IMR-90 (cell line): ENCODE data around the gene MYO5A. TPM values are rescaled to one million over a fixed set of nuclear protein-coding genes. Genes with fewer than 3 reads are reported as not detected.

ENCODE experiments used
- ATAC-seq: fragments of 200-7000 bp; cut with Tn5 transposase; 2 replicates; pipeline ENCODE4 v1.9.1; 2020; ENCODE audit warnings: low read depth, mild to moderate bottlenecking, moderate library complexity
- BruUV-seq: library from RNA; stranded (reverse); fragments of 400-500 nt; replicated peaks from 2 replicates; lab custom pipeline; 2021; lab: Mats Ljungman, UMichigan
- CTCF ChIA-PET: fragments of 300-600 bp; formaldehyde crosslinking; extraction: SDS; loops from one replicate; lab custom pipeline; 2021; ENCODE audit warnings: antibody characterized with exemption; lab: Yijun Ruan, JAX
- POLR2A ChIA-PET: fragments of 300-600 bp; sonication (Branson Sonifier 250); formaldehyde crosslinking; loops from one replicate; lab custom pipeline; 2022; ENCODE audit warnings: antibody characterized with exemption; ENCODE audit not compliant: unreplicated experiment; lab: Charles Lee
- DNase-seq: peaks from one replicate; pipeline ENCODE4 v3.0.0; 2013
- H2AFZ ChIP-seq: replicated peaks from 2 replicates; pipeline ENCODE3; 2013; ENCODE audit warnings: low read length, mild to moderate bottlenecking; ENCODE audit not compliant: poor library complexity
- H2AK5ac ChIP-seq: 2 replicates; pipeline ENCODE4 v1.6.1; 2013; ENCODE audit warnings: low read depth, low read length, inconsistent platforms
- H2AK9ac ChIP-seq: replicated peaks from 2 replicates; pipeline ENCODE3; 2013; ENCODE audit warnings: mild to moderate bottlenecking, low read depth, low read length, moderate library complexity; ENCODE audit not compliant: poor library complexity
- H2BK120ac ChIP-seq: 2 replicates; pipeline ENCODE4 v1.6.1; 2013; ENCODE audit warnings: low read depth, low read length, inconsistent platforms
- H2BK15ac ChIP-seq: 3 replicates; pipeline ENCODE4 v1.6.1; 2013; ENCODE audit warnings: low read depth, low read length, inconsistent platforms
- H2BK20ac ChIP-seq: 2 replicates; pipeline ENCODE4 v1.6.1; 2013; ENCODE audit warnings: low read depth, mild to moderate bottlenecking, inconsistent platforms, low read length, moderate library complexity
- H2BK5ac ChIP-seq: 2 replicates; pipeline ENCODE4 v1.6.1; 2013; ENCODE audit warnings: mild to moderate bottlenecking, low read depth, low read length, inconsistent platforms; ENCODE audit not compliant: poor library complexity, severe bottlenecking
- H3K14ac ChIP-seq: replicated peaks from 2 replicates; pipeline ENCODE4 v1.6.1; 2013; ENCODE audit warnings: low read depth, low read length, inconsistent platforms
- H3K18ac ChIP-seq: 2 replicates; pipeline ENCODE4 v1.6.1; 2013; ENCODE audit warnings: low read depth, low read length, control low read depth
- H3K23ac ChIP-seq: 2 replicates; pipeline ENCODE4 v1.6.1; 2013; ENCODE audit warnings: low read depth, low read length, inconsistent platforms
- H3K27ac ChIP-seq: 2 replicates; pipeline ENCODE4 v1.5.1; 2013; ENCODE audit warnings: mild to moderate bottlenecking, control low read depth, low read length; ENCODE audit not compliant: insufficient read depth
- H3K27me3 ChIP-seq: 2 replicates; pipeline ENCODE4 v1.6.1; 2013; ENCODE audit warnings: low read length; ENCODE audit not compliant: control insufficient read depth, insufficient read depth
- H3K36me3 ChIP-seq: 2 replicates; pipeline ENCODE4 v1.6.1; 2013; ENCODE audit warnings: low read length, mixed read lengths; ENCODE audit not compliant: control insufficient read depth, insufficient read depth
- H3K4ac ChIP-seq: 2 replicates; pipeline ENCODE4 v1.6.1; 2013; ENCODE audit warnings: low read depth, low read length, inconsistent platforms
- H3K4me1 ChIP-seq: 2 replicates; pipeline ENCODE4 v1.6.1; 2013; ENCODE audit warnings: low read length, mixed read lengths; ENCODE audit not compliant: control insufficient read depth, insufficient read depth
- H3K4me2 ChIP-seq: 2 replicates; pipeline ENCODE4 v1.6.1; 2013; ENCODE audit warnings: low read depth, mild to moderate bottlenecking, control low read depth, low read length, moderate library complexity
- H3K4me3 ChIP-seq: 2 replicates; pipeline ENCODE4 v1.5.1; 2013; ENCODE audit warnings: low read depth, mild to moderate bottlenecking, control low read depth, low read length, moderate library complexity; ENCODE audit not compliant: insufficient read depth
- H3K56ac ChIP-seq: 2 replicates; pipeline ENCODE4 v1.6.1; 2013; ENCODE audit warnings: low read length, inconsistent platforms; ENCODE audit not compliant: insufficient read depth; ENCODE audit errors: extremely low read depth
- H3K79me1 ChIP-seq, 2 experiments: 2 replicates each; pipeline ENCODE4 v1.6.1; 2013; ENCODE audit warnings: low read length in 2 of 2, inconsistent platforms in 1 of 2, low read depth in 1 of 2
- H3K9ac ChIP-seq: 2 replicates; pipeline ENCODE4 v1.6.1; 2013; ENCODE audit warnings: low read depth, low read length, control low read depth
- H3K9me1 ChIP-seq: 2 replicates; pipeline ENCODE4 v1.6.1; 2013; ENCODE audit warnings: low read length, inconsistent platforms; ENCODE audit not compliant: insufficient read depth
- H3K9me3 ChIP-seq: 2 replicates; pipeline ENCODE4 v1.6.1; 2013; ENCODE audit warnings: low read length; ENCODE audit not compliant: control insufficient read depth, insufficient read depth
- H4K20me1 ChIP-seq: 2 replicates; pipeline ENCODE4 v1.6.1; 2013; ENCODE audit warnings: low read length, inconsistent platforms; ENCODE audit not compliant: insufficient read depth
- H4K5ac ChIP-seq: 2 replicates; pipeline ENCODE4 v1.6.1; 2013; ENCODE audit warnings: mild to moderate bottlenecking, low read depth, low read length, control low read depth
- H4K8ac ChIP-seq, 2 experiments: 2 replicates each; pipeline ENCODE4 v1.6.1; 2013; ENCODE audit warnings: low read depth in 2 of 2, low read length in 2 of 2, control low read depth in 1 of 2, inconsistent platforms in 1 of 2
- H4K91ac ChIP-seq: 2 replicates; pipeline ENCODE4 v1.6.1; 2013; ENCODE audit warnings: low read depth, low read length, inconsistent platforms; ENCODE audit not compliant: insufficient read depth
- BHLHE40 ChIP-seq: fragments of 150-350 bp; IDR thresholded peaks from 2 replicates; pipeline ENCODE4 v1.6.1; 2016; ENCODE audit warnings: mild to moderate bottlenecking, low read depth, low read length
- CEBPB ChIP-seq: IDR thresholded peaks from 2 replicates; pipeline ENCODE4 v1.6.1; 2012; ENCODE audit warnings: low read depth, low read length, improper control_type of control experiment
- CHD1 ChIP-seq: IDR thresholded peaks from 2 replicates; pipeline ENCODE4 v1.6.1; 2012; ENCODE audit warnings: low read depth, low read length, improper control_type of control experiment
- CTCF ChIP-seq: conservative IDR thresholded peaks from 2 replicates; pipeline ENCODE4 v1.5.1; 2012; ENCODE audit warnings: mild to moderate bottlenecking, low read depth, low read length, improper control_type of control experiment
- FOS ChIP-seq: fragments of 150-350 bp; IDR thresholded peaks from 2 replicates; pipeline ENCODE4 v1.6.1; 2016; ENCODE audit warnings: low read depth, low read length
- MAFK ChIP-seq: IDR thresholded peaks from 2 replicates; pipeline ENCODE4 v1.6.1; 2012; ENCODE audit warnings: low read depth, low read length, improper control_type of control experiment
- MAZ ChIP-seq: IDR thresholded peaks from 2 replicates; pipeline ENCODE4 v1.6.1; 2012; ENCODE audit warnings: low read depth, mild to moderate bottlenecking, low read length, improper control_type of control experiment, moderate library complexity, borderline replicate concordance
- MXI1 ChIP-seq: IDR thresholded peaks from 2 replicates; pipeline ENCODE4 v1.6.1; 2012; ENCODE audit warnings: low read depth, mild to moderate bottlenecking, low read length, moderate library complexity, borderline replicate concordance
- NFE2L2 ChIP-seq: fragments of 150-350 bp; IDR thresholded peaks from 2 replicates; pipeline ENCODE4 v1.6.1; 2016; ENCODE audit warnings: low read depth, mild to moderate bottlenecking, low read length
- POLR2A ChIP-seq: IDR thresholded peaks from 2 replicates; pipeline ENCODE4 v1.6.1; 2012; ENCODE audit warnings: mild to moderate bottlenecking, low read depth, low read length
- RAD21 ChIP-seq: IDR thresholded peaks from 2 replicates; pipeline ENCODE4 v1.6.1; 2012; ENCODE audit warnings: low read length, improper control_type of control experiment
- RCOR1 ChIP-seq: IDR thresholded peaks from 2 replicates; pipeline ENCODE4 v1.6.1; 2012; ENCODE audit warnings: mild to moderate bottlenecking, low read length, improper control_type of control experiment; ENCODE audit not compliant: insufficient replicate concordance
- RFX5 ChIP-seq: IDR thresholded peaks from 2 replicates; pipeline ENCODE4 v1.8.0; 2012; ENCODE audit warnings: low read depth, mild to moderate bottlenecking, low read length, moderate library complexity
- SMC3 ChIP-seq: fragments of 150-350 bp; IDR thresholded peaks from 2 replicates; pipeline ENCODE4 v1.6.1; 2016; ENCODE audit warnings: low read depth, mild to moderate bottlenecking, antibody characterized with exemption, low read length, moderate library complexity
- WGBS, 2 experiments: methylation state at CpG; one replicate each; pipeline versions ENCODE4 v1.1.5 to v1.1.7; 2013; ENCODE audit warnings: missing lambda C conversion rate in 2 of 2; ENCODE audit not compliant: insufficient read length in 1 of 2; ENCODE audit errors: extremely low coverage in 2 of 2; 5-methylcytosine and 5-hydroxymethylcytosine counted together
- dilution Hi-C: fragments of 300-500 bp; cut with HindIII; formaldehyde crosslinking; loops from one replicate; pipeline ENCODE4 v1.14.3; 2018; ENCODE audit warnings: low sequenced_read_pairs; ENCODE audit not compliant: unreplicated experiment
- in situ Hi-C: fragments of 300-500 bp; cut with MboI; formaldehyde crosslinking; loops from 3 replicates; pipeline ENCODE4 v1.14.3; 2019; ENCODE audit warnings: low sequenced_read_pairs, inconsistent platforms, mixed read lengths
- intact Hi-C: fragments of 100-400 bp; cut with micrococcal nuclease; formaldehyde crosslinking; loops from 2 replicates; pipeline ENCODE4 v1.10.0; 2022
- polyA plus RNA-seq, 3 experiments: library from polyadenylated mRNA; depleted of rRNA; stranded (reverse); fragments of >200 nt; gene quantifications; 2 replicates each; pipeline ENCODE4 v1.2.3, GENCODE V29; 2012; ENCODE audit warnings: low replicate concordance in 1 of 3
- total RNA-seq: library from RNA; depleted of rRNA; stranded (reverse); fragments of >200 nt; gene quantifications from 2 replicates; pipeline ENCODE4 v1.2.3, GENCODE V29; 2012
- TF ChIP-seq, protein P1 (sequence below): fragments of 150-350 bp; IDR thresholded peaks from 2 replicates; pipeline ENCODE4 v1.6.1; 2016; ENCODE audit warnings: low read depth, mild to moderate bottlenecking, low read length, moderate library complexity, borderline replicate concordance

Gene MYO5A
- total and polyA plus RNA-seq, 2 of the 4 experiments (the other 2 are of a cell fraction): 19.4 to 69.2 TPM

DNA sequence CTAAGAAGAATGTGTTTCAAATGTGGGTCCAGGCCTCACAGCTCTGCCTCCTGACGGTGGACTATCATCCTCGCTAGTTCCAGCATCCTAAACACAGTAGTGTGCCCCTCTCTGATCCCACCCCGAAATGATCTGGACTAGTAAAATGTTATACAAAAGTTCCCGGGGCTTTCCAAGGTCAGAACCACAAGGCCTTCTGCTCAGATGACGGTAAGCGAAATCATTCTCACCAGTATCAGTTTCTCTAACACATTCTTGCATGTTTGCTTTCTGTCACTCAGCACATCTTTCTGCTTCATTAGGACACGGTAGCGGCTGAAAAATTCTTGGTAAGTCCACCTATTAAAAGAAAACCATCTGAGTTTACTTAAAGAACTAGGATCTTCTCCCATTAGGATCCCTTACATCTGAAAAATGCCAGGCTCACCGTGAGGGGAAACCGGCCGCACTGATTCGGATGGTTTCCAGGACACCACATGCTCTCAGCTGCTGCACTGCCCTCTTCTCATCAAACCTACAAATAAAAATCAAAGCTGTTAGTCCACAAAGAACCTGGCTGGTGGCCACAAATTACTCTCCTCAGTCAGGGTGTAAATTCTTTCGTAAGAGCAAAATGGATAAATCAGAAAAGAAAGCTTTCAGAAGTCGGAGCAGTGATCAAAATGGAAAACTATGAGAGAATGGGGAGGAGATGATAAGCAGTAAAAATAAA is 149.1 kb downstream of the MYO5A start:
- Histone ChIP-seq H3K4ac (no peak overlapping the region), H3K27me3 (no peaks in the 10 kb centered on the region), H2BK15ac (no peak overlapping the region), H3K4me1 (peaks cover 3% of the 10 kb centered on the region; the same call in 1 of the 2 replicates), H3K18ac (no peak overlapping the region), H3K4me3 (no peak overlapping the region), H4K5ac (no peak overlapping the region), H2BK5ac (no peak overlapping the region), H2BK120ac (no peak overlapping the region), H3K79me1 (no peaks in the 10 kb centered on the region), H2AK9ac (no peak overlapping the region), H4K8ac (no peak overlapping the region), H3K23ac (no peak overlapping the region), H3K36me3 (peaks cover 22% of the 10 kb centered on the region), H3K9me3 (peaks cover under 1% of the 10 kb centered on the region; the same call in 1 of the 2 replicates), H3K4me2 (no peak overlapping the region), H3K9ac (no peak overlapping the region), H2BK20ac (no peak overlapping the region), H3K14ac (no peak overlapping the region), H3K27ac (no peak overlapping the region), H3K56ac (no peak overlapping the region), H4K91ac (no peak overlapping the region), H3K9me1 (0 out of 2 replicates have a peak, but pooled peaks cover 5% of the 10 kb centered on the region), H2AK5ac (no peak overlapping the region), H2AFZ (no peak overlapping the region), H4K20me1 (no peaks in the 10 kb centered on the region)
- no peak for DNase-seq
- 95% methylated on average over 7 of the region's 14 CpGs; no CpG with 5 or more reads in 1 of the 2 experiments for WGBS, 2 experiments
- ATAC-seq: no peak
- intact Hi-C loops: no loop called here
- in situ Hi-C loops: no loop called here
- dilution Hi-C loops: no loop called here
- POLR2A ChIA-PET: interaction anchor here (0.6 kb wide), 1 partner anchor 39 kb away, joined by 4 read pairs; no protein-coding TSS in a partner anchor
- no peak for TF ChIP-seq CTCF
- TF ChIP-seq, protein P1, sequence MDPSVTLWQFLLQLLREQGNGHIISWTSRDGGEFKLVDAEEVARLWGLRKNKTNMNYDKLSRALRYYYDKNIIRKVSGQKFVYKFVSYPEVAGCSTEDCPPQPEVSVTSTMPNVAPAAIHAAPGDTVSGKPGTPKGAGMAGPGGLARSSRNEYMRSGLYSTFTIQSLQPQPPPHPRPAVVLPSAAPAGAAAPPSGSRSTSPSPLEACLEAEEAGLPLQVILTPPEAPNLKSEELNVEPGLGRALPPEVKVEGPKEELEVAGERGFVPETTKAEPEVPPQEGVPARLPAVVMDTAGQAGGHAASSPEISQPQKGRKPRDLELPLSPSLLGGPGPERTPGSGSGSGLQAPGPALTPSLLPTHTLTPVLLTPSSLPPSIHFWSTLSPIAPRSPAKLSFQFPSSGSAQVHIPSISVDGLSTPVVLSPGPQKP: no peak
- no peak for TF ChIP-seq CEBPB
- no peak for TF ChIP-seq MAFK
- TF ChIP-seq MXI1: no peak
- TF ChIP-seq RFX5: no peak
- TF ChIP-seq FOS: no peak
- no peak for TF ChIP-seq NFE2L2
- no peak for TF ChIP-seq MAZ
- TF ChIP-seq BHLHE40: no peak
- no peak for TF ChIP-seq RCOR1
- TF ChIP-seq SMC3: no peak
- TF ChIP-seq POLR2A: no peak
- TF ChIP-seq CHD1: no peak
- TF ChIP-seq RAD21: no peak
- CTCF ChIA-PET: no interaction called here
- no TSS peak for BruUV-seq
